ENCODE results near the gene EXT2. TPM values are rescaled to one million over a fixed set of nuclear protein-coding genes. Genes with fewer than 3 reads are reported as not detected.

Gene EXT2
- total RNA-seq, 1 experiment from 2014 or later = 42.8 TPM

- RAD21 ChIA-PET (ENCODE audit: low non-redundant PET in 1 of 2, low total read pairs in 2 of 2, uncharacterized antibody in 2 of 2, unreplicated experiment in 2 of 2) = no interaction called here
- H3K4me2 ChIP-seq (ENCODE audit: low read length) = no peak overlapping the region
- DNase-seq (ENCODE audit: low read depth, low spot score) (no peak), ATAC-seq (no peak)
- H3K27ac ChIP-seq (ENCODE audit: low read depth, low read length) = no peak overlapping the region
- no peaks in the 10 kb centered on the region for H3K4me1 ChIP-seq (ENCODE audit: control insufficient read depth in 1 of 2, insufficient read depth in 2 of 2, low read length in 2 of 2)
- POLR2A ChIA-PET = no interaction called here
- BruUV-seq (replicated peaks) = no TSS peak
- no peaks in the 10 kb centered on the region for H3K9me3 ChIP-seq (ENCODE audit: control insufficient read depth in 1 of 2, insufficient read depth in 1 of 2, low read depth in 1 of 2, low read length in 2 of 2)
- H2AFZ ChIP-seq (ENCODE audit: low read depth, low read length, poor library complexity, severe bottlenecking) = no peak overlapping the region
- H3K9me2 ChIP-seq (ENCODE audit: insufficient read depth) = no peaks in the 10 kb centered on the region
- no peak overlapping the region for H3K4me3 ChIP-seq (replicated peaks in 1 of 2; ENCODE audit: low read depth in 1 of 2, low read length in 2 of 2)
- H4K20me1 ChIP-seq (ENCODE audit: insufficient read depth) = no peaks in the 10 kb centered on the region
- no peak for TF ChIP-seq ZBTB33 (IDR thresholded peaks at IDR 0.05; ENCODE audit: extremely low read depth, insufficient replicate concordance, low read length)
- no peak for TF ChIP-seq EGR1 (IDR thresholded peaks at IDR 0.05; ENCODE audit: low read depth)
- no peak for TF ChIP-seq SP1 (IDR thresholded peaks at IDR 0.05; ENCODE audit: low read depth)
- no peak for TF ChIP-seq POLR2AphosphoS5 (IDR thresholded peaks at IDR 0.05; ENCODE audit: low read depth, low read length)
- no peak for TF ChIP-seq RAD21 (IDR thresholded peaks at IDR 0.05; ENCODE audit: low read depth)
- no peak for TF ChIP-seq YY1 (IDR thresholded peaks at IDR 0.05; ENCODE audit: extremely low read depth, insufficient replicate concordance, low read depth, low read length)
- TF ChIP-seq MAX (IDR thresholded peaks at IDR 0.05) = no peak
- TF ChIP-seq CTCF (IDR thresholded peaks at IDR 0.05 in 2 of 3, conservative IDR thresholded peaks at IDR 0.05 in 1 of 3; ENCODE audit: borderline replicate concordance in 1 of 3, insufficient read depth in 1 of 3, low read depth in 2 of 3, low read length in 2 of 3) = no peak
- no peak for TF ChIP-seq SRF (IDR thresholded peaks at IDR 0.05; ENCODE audit: low read depth)
- TF ChIP-seq CBX3 (IDR thresholded peaks at IDR 0.05; ENCODE audit: low read depth) = no peak
- TF ChIP-seq ZNF274 (IDR thresholded peaks at IDR 0.05; ENCODE audit: low read depth, low read length) = no peak
- no peak for TF ChIP-seq ATF3 (IDR thresholded peaks at IDR 0.05)
- no peak for TF ChIP-seq CEBPB (IDR thresholded peaks at IDR 0.05; ENCODE audit: low read depth)
- no peak for TF ChIP-seq TCF7L2 (IDR thresholded peaks at IDR 0.05; ENCODE audit: borderline replicate concordance, extremely low read depth, insufficient read depth, insufficient read length)
- no peak for TF ChIP-seq POLR2A (IDR thresholded peaks at IDR 0.05; ENCODE audit: borderline replicate concordance, extremely low read depth, insufficient read depth, insufficient read length)
- TF ChIP-seq SIN3A (IDR thresholded peaks at IDR 0.05; ENCODE audit: low read depth) = no peak
- TF ChIP-seq REST (IDR thresholded peaks at IDR 0.05; ENCODE audit: low read depth) = no peak
- TF ChIP-seq EZH2phosphoT487 (IDR thresholded peaks at IDR 0.05; ENCODE audit: borderline replicate concordance) = no peak
- TF ChIP-seq ZFX (IDR thresholded peaks at IDR 0.05) = no peak
- TF ChIP-seq FOSL1 (IDR thresholded peaks at IDR 0.05; ENCODE audit: low read depth) = no peak
- no peaks in the 10 kb centered on the region for H3K79me2 ChIP-seq (ENCODE audit: insufficient read depth, low read length)
- no peaks in the 10 kb centered on the region for H3K36me3 ChIP-seq (ENCODE audit: control insufficient read depth in 1 of 2, insufficient read depth in 2 of 2, low read length in 2 of 2)
- CTCF ChIA-PET = no interaction called here
- intact Hi-C loops (cut with micrococcal nuclease) = no loop called here
- no peak overlapping the region for H3K9ac ChIP-seq (ENCODE audit: low read length)
- H3K27me3 ChIP-seq (ENCODE audit: insufficient read depth, low read length) = no peaks in the 10 kb centered on the region
Measured at GRCh38 chr11:44172966-44173365, 77.5 kb downstream of the EXT2 start.
